Measurements from ENCODE around the gene GPR152.

DNA sequence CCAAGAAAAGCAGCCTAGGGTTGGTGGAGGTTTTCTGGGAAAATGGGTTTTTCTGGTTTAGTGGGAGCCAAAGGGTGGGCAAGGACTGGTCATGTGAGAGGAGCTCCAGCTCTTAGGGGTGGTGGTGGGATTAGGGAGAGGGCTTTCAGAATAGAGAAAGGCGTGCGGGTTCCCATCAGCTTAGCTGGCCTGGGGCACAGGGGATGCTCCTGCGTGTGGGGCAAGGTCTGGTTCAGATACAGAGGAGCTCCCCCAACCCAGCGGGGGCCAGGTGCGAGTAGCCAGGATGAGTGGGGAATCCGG, 15.9 kb upstream of the GPR152 start:
- TF ChIP-seq POLR2AphosphoS5 (IDR thresholded peaks at IDR 0.05) (no peak), EP300 (IDR thresholded peaks at IDR 0.05) (no peak), POLR2A (IDR thresholded peaks at IDR 0.05) (no peak)
- TF ChIP-seq, protein P1, sequence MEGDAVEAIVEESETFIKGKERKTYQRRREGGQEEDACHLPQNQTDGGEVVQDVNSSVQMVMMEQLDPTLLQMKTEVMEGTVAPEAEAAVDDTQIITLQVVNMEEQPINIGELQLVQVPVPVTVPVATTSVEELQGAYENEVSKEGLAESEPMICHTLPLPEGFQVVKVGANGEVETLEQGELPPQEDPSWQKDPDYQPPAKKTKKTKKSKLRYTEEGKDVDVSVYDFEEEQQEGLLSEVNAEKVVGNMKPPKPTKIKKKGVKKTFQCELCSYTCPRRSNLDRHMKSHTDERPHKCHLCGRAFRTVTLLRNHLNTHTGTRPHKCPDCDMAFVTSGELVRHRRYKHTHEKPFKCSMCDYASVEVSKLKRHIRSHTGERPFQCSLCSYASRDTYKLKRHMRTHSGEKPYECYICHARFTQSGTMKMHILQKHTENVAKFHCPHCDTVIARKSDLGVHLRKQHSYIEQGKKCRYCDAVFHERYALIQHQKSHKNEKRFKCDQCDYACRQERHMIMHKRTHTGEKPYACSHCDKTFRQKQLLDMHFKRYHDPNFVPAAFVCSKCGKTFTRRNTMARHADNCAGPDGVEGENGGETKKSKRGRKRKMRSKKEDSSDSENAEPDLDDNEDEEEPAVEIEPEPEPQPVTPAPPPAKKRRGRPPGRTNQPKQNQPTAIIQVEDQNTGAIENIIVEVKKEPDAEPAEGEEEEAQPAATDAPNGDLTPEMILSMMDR (IDR thresholded peaks at IDR 0.05), result no peak

All from gastroesophageal sphincter (tissue), 3 donors.